Panc1 (cell line): Measurements from ENCODE around the gene CNN3. TPM values are rescaled to one million over a fixed set of nuclear protein-coding genes. Genes with fewer than 3 reads are reported as not detected.

Experiments used
- ATAC-seq: fragments of 200-7000 bp; cut with Tn5 transposase; 2 replicates; pipeline ENCODE4 v1.9.1; 2020; ENCODE audit warnings: mild to moderate bottlenecking, moderate library complexity
- BruUV-seq: library from RNA; stranded (reverse); fragments of 400-500 nt; replicated peaks from 2 replicates; lab custom pipeline; 2021; lab: Mats Ljungman, UMichigan
- CTCF ChIA-PET: fragments of 300-600 bp; sonication (Branson Sonifier 250); formaldehyde crosslinking; loops from one replicate; lab custom pipeline; 2022; ENCODE audit warnings: antibody characterized with exemption; lab: Charles Lee
- POLR2A ChIA-PET: fragments of 300-600 bp; sonication (Branson Sonifier 250); formaldehyde crosslinking; loops from one replicate; lab custom pipeline; 2022; ENCODE audit warnings: antibody characterized with exemption; lab: Charles Lee
- DNase-seq: peaks from one replicate; pipeline ENCODE4 v3.0.0-alpha.2; 2010; ENCODE audit warnings: low read depth, low spot score
- H3K27ac ChIP-seq: 2 replicates; pipeline ENCODE4 v1.5.1; 2011; ENCODE audit warnings: mild to moderate bottlenecking, low read length, inconsistent platforms
- H3K27me3 ChIP-seq: fragments of 200-500 bp; sonication (Bioruptor generic); 2 replicates; pipeline ENCODE4 v1.6.0; 2014; ENCODE audit warnings: low read length, inconsistent platforms; ENCODE audit not compliant: control insufficient read depth, insufficient read depth
- H3K36me3 ChIP-seq: fragments of 200-500 bp; sonication (Bioruptor generic); 2 replicates; pipeline ENCODE4 v1.5.1; 2014; ENCODE audit warnings: inconsistent platforms, mild to moderate bottlenecking, low read length, moderate library complexity; ENCODE audit not compliant: control insufficient read depth, insufficient read depth
- H3K4me1 ChIP-seq: 2 replicates; pipeline ENCODE4 v1.5.1; 2011; ENCODE audit warnings: inconsistent platforms, mild to moderate bottlenecking, low read length, moderate library complexity; ENCODE audit not compliant: control insufficient read depth, insufficient read depth
- H3K4me3 ChIP-seq, 2 experiments: 2 replicates each; pipeline ENCODE4 v1.5.1; 2011 to 2012; ENCODE audit warnings: low read depth in 2 of 2, low read length in 2 of 2, mild to moderate bottlenecking in 2 of 2, inconsistent platforms in 1 of 2, moderate library complexity in 1 of 2
- H3K9me3 ChIP-seq: fragments of 200-500 bp; sonication (Bioruptor generic); 2 replicates; pipeline ENCODE4 v1.5.1; 2014; ENCODE audit warnings: low read depth, mild to moderate bottlenecking, inconsistent platforms, low read length, moderate library complexity; ENCODE audit not compliant: control insufficient read depth, insufficient read depth
- CTCF ChIP-seq: fragments of 450-650 bp; IDR thresholded peaks from 2 replicates; pipeline ENCODE4 v1.5.1; 2017; ENCODE audit warnings: mild to moderate bottlenecking
- POLR2AphosphoS5 ChIP-seq: IDR thresholded peaks from 2 replicates; pipeline ENCODE4 v1.6.1; 2012; ENCODE audit warnings: mild to moderate bottlenecking, low read depth, low read length, moderate library complexity
- REST ChIP-seq, 2 experiments: IDR thresholded peaks; 2 replicates each; pipeline ENCODE4 v1.6.1; 2011 to 2012; ENCODE audit warnings: low read depth in 2 of 2, control low read depth in 1 of 2, low read length in 1 of 2, mild to moderate bottlenecking in 1 of 2, moderate library complexity in 1 of 2; ENCODE audit not compliant: insufficient read depth in 1 of 2
- TCF7L2 ChIP-seq: IDR thresholded peaks from 2 replicates; pipeline ENCODE4 v1.6.1; 2011; ENCODE audit warnings: mild to moderate bottlenecking, low read depth, low read length, inconsistent platforms
- in situ Hi-C: cut with HindIII; loops from 2 replicates; pipeline ENCODE4 v1.10.0; 2016; ENCODE audit warnings: low sequenced_read_pairs, low pct_unique_long_range_greater_than_20kb
- intact Hi-C: fragments of 100-400 bp; cut with micrococcal nuclease; formaldehyde crosslinking; loops from one replicate; pipeline ENCODE4 v1.10.0; 2022; ENCODE audit not compliant: unreplicated experiment
- total RNA-seq: library from RNA; stranded (reverse); gene quantifications from one replicate; pipeline ENCODE4 v1.2.1, GENCODE V29; 2021; ENCODE audit not compliant: unreplicated experiment

Gene CNN3
- total RNA-seq, 1 experiment from 2014 or later: 72.3 TPM

DNA sequence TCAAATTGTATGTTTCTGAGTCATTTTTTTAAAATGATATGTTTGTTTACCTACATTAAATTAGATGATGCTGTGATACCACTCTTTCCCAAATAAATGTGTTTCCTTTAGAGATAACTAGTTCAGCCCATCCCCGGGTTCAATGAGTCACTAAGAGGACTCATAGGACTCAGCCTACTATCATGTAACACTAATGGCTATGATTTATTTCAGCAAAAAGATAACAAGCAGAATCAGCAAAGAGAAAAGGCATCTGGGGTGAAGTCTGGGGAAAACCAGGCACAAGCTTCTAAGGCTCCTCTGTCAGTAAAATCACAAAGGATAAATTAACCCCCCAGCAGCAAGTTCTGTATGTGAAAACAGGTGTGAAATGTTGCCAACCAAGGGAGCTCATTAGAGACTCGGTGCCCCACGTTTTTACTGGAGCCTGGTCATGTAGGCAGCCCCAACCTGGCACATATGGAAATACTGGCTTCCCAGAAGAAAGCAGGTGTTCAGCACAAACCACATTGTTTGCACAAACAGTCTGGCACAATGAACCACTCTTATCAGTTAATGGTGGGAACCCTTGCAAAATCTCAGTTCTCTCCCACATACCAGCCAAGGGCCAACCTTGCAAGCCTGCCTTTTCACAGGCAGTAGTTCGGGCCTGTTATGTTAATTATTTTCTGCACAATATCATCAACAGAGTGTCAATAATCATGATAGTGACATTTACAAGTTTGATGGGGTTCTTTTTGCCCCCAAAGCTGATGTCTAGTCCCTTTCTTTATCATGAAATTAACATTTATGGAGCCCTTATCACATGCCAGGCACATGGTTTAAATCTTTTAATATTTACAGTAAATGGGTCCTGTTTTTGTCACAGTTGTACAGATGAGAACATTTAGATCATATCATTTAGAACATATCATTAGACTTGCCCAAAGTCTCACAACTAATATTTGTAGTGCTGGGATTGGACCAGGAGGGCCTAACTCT, 23.1 kb upstream of the CNN3 start:
- Histone ChIP-seq H3K4me3 (no peak overlapping the region), H3K27ac (no peak overlapping the region), H3K4me1 (no peaks in the 10 kb centered on the region), H3K27me3 (no peaks in the 10 kb centered on the region), H3K9me3 (no peaks in the 10 kb centered on the region), H3K36me3 (no peaks in the 10 kb centered on the region)
- in situ Hi-C loops (no loop called here), intact Hi-C loops (no loop called here)
- ATAC-seq: no peak
- CTCF ChIA-PET: no interaction called here
- DNase-seq: no peak
- POLR2A ChIA-PET: no interaction called here
- no TSS peak for BruUV-seq
- no peak for TF ChIP-seq CTCF

GRCh38 chr1:94947437-94947836, 20.5 kb upstream of the CNN3 start:
- ATAC-seq: no peak
- no peak for DNase-seq
- Histone ChIP-seq H3K4me3 (no peak overlapping the region), H3K9me3 (no peaks in the 10 kb centered on the region), H3K36me3 (no peaks in the 10 kb centered on the region), H3K27ac (no peak overlapping the region), H3K4me1 (no peaks in the 10 kb centered on the region), H3K27me3 (no peaks in the 10 kb centered on the region)
- ChIA-PET POLR2A (no interaction called here), CTCF (no interaction called here)
- intact Hi-C loops: no loop called here
- BruUV-seq: no TSS peak
- in situ Hi-C loops: no loop called here
- TF ChIP-seq CTCF (no peak), TCF7L2 (no peak), REST (IDR thresholded peaks at IDR 0.05; ENCODE audit: insufficient read depth in 1 of 2, low read depth in 2 of 2, low read length in 1 of 2) (no peak), POLR2AphosphoS5 (no peak)
